GM21390 (cell line): ENCODE data around the gene TECTA.
"Not testable (repeated sequence)": the region's sequence is repeated elsewhere in the genome, so short reads cannot be mapped to it uniquely, and the experiment has no call there.

ENCODE experiments used
- ATAC-seq: cut with Tn5 transposase; IDR thresholded peaks from one replicate; pipeline ENCODE4 v1.9.1; 2021; ENCODE audit not compliant: unreplicated experiment

The TECTA gene

GRCh38 chr11:121161349-121161917 is 60.4 kb downstream of the TECTA start:
- no peak for ATAC-seq

GRCh38 chr11:121163658-121164308 is 62.7 kb downstream of the TECTA start:
- ATAC-seq = no peak

GRCh38 chr11:121177629-121178028 is 76.6 kb downstream of the TECTA start:
- ATAC-seq = not testable (repeated sequence)

- no peak for ATAC-seq
These were observed 78.3 kb downstream of the TECTA start for GRCh38 chr11:121179306-121179705.

- ATAC-seq = no peak
These were observed 79.1 kb downstream of the TECTA start for GRCh38 chr11:121180183-121180582.

- no peak for ATAC-seq
These were observed 87.7 kb downstream of the TECTA start for GRCh38 chr11:121188776-121189175.

GRCh38 chr11:121191818-121192217 is 90.8 kb downstream of the TECTA start:
- ATAC-seq = no peak

- no peak for ATAC-seq
These were observed 93.9 kb downstream of the TECTA start for GRCh38 chr11:121194731-121195596.

GRCh38 chr11:121198491-121198890 is 97.4 kb downstream of the TECTA start:
- ATAC-seq = no peak

GRCh38 chr11:121199516-121199915 is 98.5 kb downstream of the TECTA start:
- ATAC-seq = no peak

- no peak for ATAC-seq
These were observed 105.8 kb downstream of the TECTA start for GRCh38 chr11:121206810-121207209.

- peak; percentile 68 for ATAC-seq
These were observed 106.6 kb downstream of the TECTA start for GRCh38 chr11:121207485-121208115.

- no peak for ATAC-seq
These were observed 109.5 kb downstream of the TECTA start for GRCh38 chr11:121210445-121211080.

- ATAC-seq = no peak
These were observed 110.6 kb downstream of the TECTA start for GRCh38 chr11:121211626-121212025.

GRCh38 chr11:121212536-121213361 is 111.7 kb downstream of the TECTA start:
- ATAC-seq = no peak

- no peak for ATAC-seq
These were observed 112.4 kb downstream of the TECTA start for GRCh38 chr11:121213362-121213893.

- no peak for ATAC-seq
These were observed 113.8 kb downstream of the TECTA start for GRCh38 chr11:121214861-121215260.

GRCh38 chr11:121221496-121222200 is 120.6 kb downstream of the TECTA start:
- no peak for ATAC-seq

- ATAC-seq = no peak
These were observed 122.1 kb downstream of the TECTA start for GRCh38 chr11:121223161-121223560.
